Type B pancreatic cell (in vitro differentiated cells): ENCODE results near the gene RANBP10. TPM values are rescaled to one million over a fixed set of nuclear protein-coding genes. Genes with fewer than 3 reads are reported as not detected.
"Not testable (repeated sequence)": the region's sequence is repeated elsewhere in the genome, so short reads cannot be mapped to it uniquely, and the experiment has no call there.

Experiments
- DNase-seq: peaks from one replicate; pipeline ENCODE4 v3.0.0; 2021; ENCODE audit warnings: mixed read lengths; ENCODE audit not compliant: unreplicated experiment; ENCODE audit errors: extremely low spot score
- H3K27ac Mint-ChIP-seq: 2 replicates; pipeline ENCODE4 v1.8.0; 2021; ENCODE audit warnings: mild to moderate bottlenecking, mixed read lengths
- H3K27me3 Mint-ChIP-seq: 2 replicates; pipeline ENCODE4 v1.8.0; 2021; ENCODE audit warnings: mixed read lengths
- H3K36me3 Mint-ChIP-seq: 2 replicates; pipeline ENCODE4 v1.8.0; 2021; ENCODE audit warnings: mixed read lengths
- H3K4me1 Mint-ChIP-seq: one replicate; pipeline ENCODE4 v1.8.0; 2021; ENCODE audit warnings: mixed read lengths; ENCODE audit not compliant: unreplicated experiment
- H3K4me3 Mint-ChIP-seq: 2 replicates; pipeline ENCODE4 v1.8.0; 2021; ENCODE audit warnings: mild to moderate bottlenecking, mixed read lengths
- H3K9me3 Mint-ChIP-seq: 2 replicates; pipeline ENCODE4 v1.8.0; 2021; ENCODE audit warnings: mixed read lengths
- CTCF ChIP-seq: fragments of 200-600 bp; sonication (generic); conservative IDR thresholded peaks from 2 replicates; pipeline ENCODE4 v1.5.0; 2021; ENCODE audit warnings: antibody characterized with exemption, mild to moderate bottlenecking
- total RNA-seq: library from RNA; stranded (reverse); gene quantifications from 2 replicates; pipeline ENCODE4 v1.2.1, GENCODE V29; 2021; ENCODE audit warnings: low replicate concordance

The RANBP10 gene
- total RNA-seq, 1 donor from 2014 or later: 27.3 TPM

GRCh38 chr16:67702130-67702529, 104.2 kb downstream of the RANBP10 start:
- Mint-ChIP-seq H3K27ac (no peak overlapping the region), H3K4me3 (no peak overlapping the region), H3K9me3 (no peaks in the 10 kb centered on the region), H3K36me3 (peaks cover 18% of the 10 kb centered on the region), H3K4me1 (peaks cover 10% of the 10 kb centered on the region), H3K27me3 (no peaks in the 10 kb centered on the region)
- DNase-seq: no peak
- no peak for TF ChIP-seq CTCF

- Mint-ChIP-seq H3K9me3 (no peaks in the 10 kb centered on the region), H3K4me1 (peaks cover 10% of the 10 kb centered on the region), H3K36me3 (peaks cover 16% of the 10 kb centered on the region), H3K27ac (no peak overlapping the region), H3K27me3 (no peaks in the 10 kb centered on the region), H3K4me3 (no peak overlapping the region)
- TF ChIP-seq CTCF: no peak
- DNase-seq: no peak
Measured at GRCh38 chr16:67701420-67701819, 104.9 kb downstream of the RANBP10 start.

- Mint-ChIP-seq H3K27me3 (no peaks in the 10 kb centered on the region), H3K27ac (no peak overlapping the region), H3K36me3 (peaks cover 13% of the 10 kb centered on the region), H3K9me3 (no peaks in the 10 kb centered on the region), H3K4me1 (peaks cover 5% of the 10 kb centered on the region), H3K4me3 (no peak overlapping the region)
- no peak for TF ChIP-seq CTCF
- no peak for DNase-seq
Measured at GRCh38 chr16:67699265-67699664, 107.1 kb downstream of the RANBP10 start.

GRCh38 chr16:67697422-67698185, 108.8 kb downstream of the RANBP10 start:
- peaks cover 13% of the 10 kb centered on the region for H3K36me3 Mint-ChIP-seq
- no peak for TF ChIP-seq CTCF
- peak overlapping the region; percentile 91 for H3K27ac Mint-ChIP-seq
- DNase-seq: no peak
- H3K27me3 Mint-ChIP-seq: no peaks in the 10 kb centered on the region
- H3K9me3 Mint-ChIP-seq: no peaks in the 10 kb centered on the region
- no peak overlapping the region for H3K4me3 Mint-ChIP-seq
- no peaks in the 10 kb centered on the region for H3K4me1 Mint-ChIP-seq

- Mint-ChIP-seq H3K4me1 (no peaks in the 10 kb centered on the region), H3K27ac (peak overlapping the region; percentile 50), H3K27me3 (no peaks in the 10 kb centered on the region), H3K9me3 (no peaks in the 10 kb centered on the region), H3K36me3 (peaks cover 17% of the 10 kb centered on the region), H3K4me3 (no peak overlapping the region)
- TF ChIP-seq CTCF: no peak
- DNase-seq: no peak
Measured at GRCh38 chr16:67694611-67695010, 111.7 kb downstream of the RANBP10 start.

- H3K36me3 Mint-ChIP-seq: peaks cover 15% of the 10 kb centered on the region
- not testable (repeated sequence) for H3K27ac Mint-ChIP-seq, H3K27me3 Mint-ChIP-seq, H3K4me3 Mint-ChIP-seq, H3K9me3 Mint-ChIP-seq, DNase-seq, H3K4me1 Mint-ChIP-seq
Measured at GRCh38 chr16:67693517-67694285, 112.7 kb downstream of the RANBP10 start.
